OCI-LY3 (cell line): ENCODE results near the gene LEFTY2.

Experiments used
- EZH2phosphoT487 ChIP-seq: fragments of 200-600 bp; shearing (Covaris generic); IDR thresholded peaks from 2 replicates; pipeline ENCODE4 v1.6.1; 2018; ENCODE audit warnings: antibody characterized with exemption, mixed run types, low read depth
- TF ChIP-seq, protein P1 (sequence below): fragments of 200-600, 300-600 bp; sonication (generic); IDR thresholded peaks from 2 replicates; pipeline ENCODE4 v1.5.1; 2014; ENCODE audit warnings: antibody characterized with exemption, low read length, low read depth

DNA sequence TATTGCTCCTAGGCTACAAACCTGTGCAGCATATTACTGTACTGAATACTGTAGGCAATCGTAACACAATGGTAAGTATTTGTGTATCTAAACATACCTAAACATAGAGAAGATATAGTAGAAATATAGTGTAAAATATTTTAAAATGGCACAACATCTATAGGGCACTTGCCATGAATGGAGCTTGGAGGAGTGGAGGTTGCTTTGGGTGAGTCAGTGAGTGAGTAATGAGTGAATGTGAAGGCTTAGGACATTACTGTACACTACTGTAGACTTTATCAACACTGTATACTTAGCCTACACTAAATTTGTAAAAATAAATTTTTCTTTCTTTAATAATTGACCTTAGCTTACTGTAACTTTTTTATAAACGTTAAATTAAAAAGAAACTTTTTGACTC, 7.9 kb downstream of the LEFTY2 start:
- TF ChIP-seq EZH2phosphoT487 = no peak
- TF ChIP-seq, protein P1, sequence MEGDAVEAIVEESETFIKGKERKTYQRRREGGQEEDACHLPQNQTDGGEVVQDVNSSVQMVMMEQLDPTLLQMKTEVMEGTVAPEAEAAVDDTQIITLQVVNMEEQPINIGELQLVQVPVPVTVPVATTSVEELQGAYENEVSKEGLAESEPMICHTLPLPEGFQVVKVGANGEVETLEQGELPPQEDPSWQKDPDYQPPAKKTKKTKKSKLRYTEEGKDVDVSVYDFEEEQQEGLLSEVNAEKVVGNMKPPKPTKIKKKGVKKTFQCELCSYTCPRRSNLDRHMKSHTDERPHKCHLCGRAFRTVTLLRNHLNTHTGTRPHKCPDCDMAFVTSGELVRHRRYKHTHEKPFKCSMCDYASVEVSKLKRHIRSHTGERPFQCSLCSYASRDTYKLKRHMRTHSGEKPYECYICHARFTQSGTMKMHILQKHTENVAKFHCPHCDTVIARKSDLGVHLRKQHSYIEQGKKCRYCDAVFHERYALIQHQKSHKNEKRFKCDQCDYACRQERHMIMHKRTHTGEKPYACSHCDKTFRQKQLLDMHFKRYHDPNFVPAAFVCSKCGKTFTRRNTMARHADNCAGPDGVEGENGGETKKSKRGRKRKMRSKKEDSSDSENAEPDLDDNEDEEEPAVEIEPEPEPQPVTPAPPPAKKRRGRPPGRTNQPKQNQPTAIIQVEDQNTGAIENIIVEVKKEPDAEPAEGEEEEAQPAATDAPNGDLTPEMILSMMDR = no peak
